ENCODE measurements around the gene ERVK3-1. TPM values are rescaled to one million over a fixed set of nuclear protein-coding genes. Genes with fewer than 3 reads are reported as not detected.

Gene ERVK3-1
- total RNA-seq, 2 experiments from 2014 or later: 38.6 to 53.6 TPM

Small RNA genes lying within 50 kb of the gene (microRNA-seq; reads per million reads assigned to microRNA genes)
- not detected for gene MIR6806 (ENCODE audit: borderline replicate concordance)

Other genes with a start within 250 kb of the ERVK3-1 start
- gene ZNF135, start 246.1 kb upstream of the ERVK3-1 start, total RNA-seq: 1 to 10 TPM; 1.3 to 1.5 TPM
- gene ZSCAN18, start 207.1 kb upstream of the ERVK3-1 start, total RNA-seq: 10 to 100 TPM; 23.1 to 29.2 TPM
- 1 to 10 TPM; 4.9 to 5.0 TPM for gene ZNF329, start 154.6 kb upstream of the ERVK3-1 start, total RNA-seq
- gene ZNF274, start 122.3 kb upstream of the ERVK3-1 start, total RNA-seq: 10 to 100 TPM; 20.2 to 20.5 TPM
- gene ZNF544, start 76.5 kb upstream of the ERVK3-1 start, total RNA-seq: 10 to 100 TPM; 32.2 to 38.5 TPM
- gene ZNF8, start 26.4 kb upstream of the ERVK3-1 start, total RNA-seq: 1 to 10 TPM; 4.4 to 4.5 TPM
- gene ZSCAN22, start 21.6 kb downstream of the ERVK3-1 start, total RNA-seq: 1 to 10 TPM; 3.1 to 3.8 TPM
- gene A1BG, start 48.1 kb downstream of the ERVK3-1 start, total RNA-seq: 1 to 10 TPM; 2.9 to 4.7 TPM
- 1 to 10 TPM; 1.1 to 1.5 TPM for gene ZNF497, start 57.4 kb downstream of the ERVK3-1 start, total RNA-seq
- 1 to 10 TPM; 2.0 to 2.5 TPM for gene ZNF837, start 75.7 kb downstream of the ERVK3-1 start, total RNA-seq
- 1,000 to 10,000 TPM; 1,234 to 1,535 TPM for gene RPS5, start 81.9 kb downstream of the ERVK3-1 start, total RNA-seq
- under 1 TPM; 0.25 to 0.56 TPM for gene RNF225, start 90.3 kb downstream of the ERVK3-1 start, total RNA-seq
- 10 to 100 TPM in 1 of 2 experiments, 1 to 10 TPM in 1; 9.9 to 11.2 TPM for gene ZNF584, start 103.3 kb downstream of the ERVK3-1 start, total RNA-seq
- 1 to 10 TPM; 3.3 to 4.4 TPM for gene ZNF132, start 134.8 kb downstream of the ERVK3-1 start, total RNA-seq
- 1 to 10 TPM; 5.8 to 7.5 TPM for gene ZNF324B, start 146.2 kb downstream of the ERVK3-1 start, total RNA-seq
- 1 to 10 TPM; 4.7 to 7.5 TPM for gene ZNF324, start 161.7 kb downstream of the ERVK3-1 start, total RNA-seq
- gene ZNF446, start 171.0 kb downstream of the ERVK3-1 start, total RNA-seq: 1 to 10 TPM; 4.2 to 4.7 TPM
- 10 to 100 TPM in 1 of 2 experiments, 1 to 10 TPM in 1; 8.9 to 19.5 TPM for gene SLC27A5, start 206.6 kb downstream of the ERVK3-1 start, total RNA-seq
- 10 to 100 TPM; 10.1 to 11.1 TPM for gene ZBTB45, start 214.4 kb downstream of the ERVK3-1 start, total RNA-seq
- gene TRIM28, start 238.7 kb downstream of the ERVK3-1 start, total RNA-seq: 100 to 1,000 TPM; 481 to 758 TPM
- 100 to 1,000 TPM; 101 to 107 TPM for gene CHMP2A, start 249.7 kb downstream of the ERVK3-1 start, total RNA-seq